ENCODE results near the gene PLEKHO1.
"Not testable (repeated sequence)": the region's sequence is repeated elsewhere in the genome, so short reads cannot be mapped to it uniquely, and the experiment has no call there.

PLEKHO1 gene, protein sequence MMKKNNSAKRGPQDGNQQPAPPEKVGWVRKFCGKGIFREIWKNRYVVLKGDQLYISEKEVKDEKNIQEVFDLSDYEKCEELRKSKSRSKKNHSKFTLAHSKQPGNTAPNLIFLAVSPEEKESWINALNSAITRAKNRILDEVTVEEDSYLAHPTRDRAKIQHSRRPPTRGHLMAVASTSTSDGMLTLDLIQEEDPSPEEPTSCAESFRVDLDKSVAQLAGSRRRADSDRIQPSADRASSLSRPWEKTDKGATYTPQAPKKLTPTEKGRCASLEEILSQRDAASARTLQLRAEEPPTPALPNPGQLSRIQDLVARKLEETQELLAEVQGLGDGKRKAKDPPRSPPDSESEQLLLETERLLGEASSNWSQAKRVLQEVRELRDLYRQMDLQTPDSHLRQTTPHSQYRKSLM

DNA sequence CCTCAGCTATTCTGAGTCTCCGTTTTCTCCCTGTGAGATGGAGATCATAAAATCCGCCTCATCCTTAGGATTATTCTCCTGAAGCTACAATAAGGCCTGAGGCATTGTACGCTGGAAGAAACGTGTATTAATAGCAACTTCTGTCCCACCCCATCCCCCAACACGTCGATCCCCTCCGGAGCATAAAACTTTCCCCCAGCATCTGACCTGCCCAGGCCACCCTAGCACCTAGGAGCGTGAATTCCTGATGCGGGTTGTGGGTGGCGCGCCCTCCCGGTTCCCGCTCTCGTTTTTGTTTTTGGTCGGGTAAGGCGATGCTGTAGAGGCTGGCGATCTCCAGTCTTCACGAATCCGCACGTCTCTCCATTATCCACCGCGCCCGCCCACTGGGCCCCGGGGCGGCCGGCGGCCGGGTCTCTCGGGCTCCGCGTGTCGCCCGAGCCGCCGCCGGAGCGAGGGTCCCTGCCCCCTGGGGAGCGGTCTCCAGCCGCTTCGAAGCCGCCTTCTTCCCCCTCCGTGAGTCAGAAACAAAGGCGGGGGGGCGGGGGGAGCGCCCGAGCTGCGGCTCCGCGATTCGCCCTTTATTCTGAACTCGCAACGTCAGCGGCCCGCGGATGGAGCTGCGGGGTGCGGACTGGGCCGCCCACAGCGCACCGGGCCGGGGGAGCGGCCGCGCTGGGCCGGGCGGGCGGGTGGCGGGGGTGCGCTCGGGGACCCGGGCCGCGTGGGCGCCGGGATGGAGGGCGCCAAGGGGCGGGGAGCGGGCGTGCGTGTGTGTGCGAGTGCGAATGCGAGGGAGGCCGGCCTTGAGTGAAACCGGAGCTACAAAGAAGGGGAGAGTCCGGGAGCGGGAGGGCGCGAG lies at the start of gene PLEKHO1:
PLEKHO1 (plus strand) TSS at position 646 of the 862 bp plus-strand sequence. CDS start 342 bp downstream, outside the sequence.
- DNase-seq (ENCODE audit: low read depth in 2 of 3, low spot score in 1 of 3), result peak; percentile 38 to 70 (median 63)

DNA sequence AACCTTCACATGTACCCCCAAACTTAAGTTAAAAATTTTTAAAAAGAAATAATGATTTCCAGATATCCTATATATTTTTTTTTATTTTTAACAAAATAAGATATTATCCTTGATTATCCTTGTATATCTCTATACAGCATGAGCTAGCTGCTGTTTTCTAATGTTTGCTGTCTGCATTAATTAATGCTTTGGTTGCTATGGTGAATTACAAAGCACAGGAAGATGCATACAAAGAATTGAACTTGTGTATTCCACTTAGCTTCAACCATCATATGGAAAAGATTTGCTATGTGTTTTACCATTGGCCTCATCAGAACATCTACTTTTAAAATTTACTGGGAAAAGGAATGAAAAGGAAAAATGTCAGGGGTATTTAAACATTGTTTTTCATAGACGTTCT lies 46.7 kb upstream of the PLEKHO1 start:
- no peak for DNase-seq (ENCODE audit: low read depth in 2 of 3, low spot score in 1 of 3)

DNA sequence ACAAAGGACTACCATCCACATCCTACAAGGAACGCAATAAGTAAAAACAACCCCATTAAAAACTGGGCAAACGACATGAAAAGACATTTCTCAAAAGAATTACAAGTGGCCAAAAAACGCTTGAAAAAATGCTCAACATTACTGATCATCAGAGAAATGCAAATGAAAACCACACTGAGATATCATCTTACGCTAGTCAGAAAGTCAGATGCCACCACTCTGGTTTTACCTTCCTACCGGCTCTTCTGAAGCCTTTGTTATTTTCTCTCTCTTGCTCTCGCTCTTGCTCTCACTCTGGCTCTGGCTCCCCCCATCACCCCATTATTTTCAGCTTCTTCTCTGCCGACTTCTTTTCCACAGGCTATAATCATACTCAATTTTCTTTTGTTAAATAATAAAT lies 43.4 kb upstream of the PLEKHO1 start:
- DNase-seq (ENCODE audit: low read depth in 2 of 3, low spot score in 1 of 3), result no peak

DNA sequence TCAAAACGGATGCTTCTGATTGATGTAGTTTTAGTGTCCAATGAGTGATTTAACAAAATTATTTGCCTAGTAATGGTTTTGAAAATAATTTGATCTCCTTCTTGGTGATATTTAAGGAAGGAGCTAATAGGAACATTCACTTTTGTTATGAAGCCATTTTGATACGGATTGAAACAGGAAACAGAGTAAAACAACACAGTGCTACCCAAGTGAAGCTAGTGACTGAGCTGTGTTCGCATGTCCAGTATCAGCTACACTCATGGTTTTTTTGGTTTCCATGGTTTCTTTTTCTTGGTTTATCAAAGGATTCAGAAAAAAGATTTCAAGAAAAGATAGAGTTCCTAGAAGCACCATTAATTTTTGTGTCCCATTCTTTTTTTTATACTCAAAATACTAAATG lies 40.1 kb upstream of the PLEKHO1 start:
- DNase-seq (ENCODE audit: low read depth in 2 of 3, low spot score in 1 of 3), result no peak

DNA sequence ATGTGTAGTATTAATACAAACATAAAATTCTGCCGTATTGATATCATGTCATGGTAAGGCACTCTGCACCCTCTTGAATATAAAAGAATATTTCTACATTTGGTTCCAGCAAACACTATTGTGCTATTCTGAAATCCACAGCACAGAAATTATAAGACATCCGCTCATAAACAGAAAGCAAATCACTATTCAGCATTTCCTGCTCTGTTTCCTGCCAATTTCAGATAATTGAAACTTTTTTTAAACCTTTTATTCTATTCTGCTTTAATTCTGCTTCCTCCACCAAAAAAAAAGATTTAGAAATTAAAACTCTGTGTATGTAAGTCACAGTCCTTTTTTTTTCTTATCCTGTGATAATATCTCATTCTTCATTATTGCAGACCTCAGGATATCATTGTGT lies 39.6 kb upstream of the PLEKHO1 start:
- no peak for DNase-seq (ENCODE audit: low read depth in 2 of 3, low spot score in 1 of 3)

DNA sequence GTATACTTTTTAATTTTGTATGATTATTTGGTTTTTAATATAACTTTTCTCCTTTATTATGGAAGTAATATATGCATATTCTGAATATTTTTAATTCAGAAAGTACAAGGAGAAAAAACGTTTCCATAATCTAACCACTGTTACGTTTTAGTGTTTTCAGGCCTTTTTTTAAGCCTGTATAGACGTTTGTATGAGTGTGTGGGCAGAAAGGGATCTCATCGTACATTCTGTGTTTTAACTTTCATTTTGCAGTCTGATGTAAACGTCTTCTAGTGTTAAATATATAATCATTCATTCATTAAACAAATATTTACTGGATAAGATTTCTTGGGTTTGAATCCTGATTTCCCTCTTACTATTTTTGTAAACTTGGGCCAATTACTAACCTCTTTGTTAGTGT lies 38.0 kb upstream of the PLEKHO1 start:
- no peak for DNase-seq (ENCODE audit: low read depth in 2 of 3, low spot score in 1 of 3)

DNA sequence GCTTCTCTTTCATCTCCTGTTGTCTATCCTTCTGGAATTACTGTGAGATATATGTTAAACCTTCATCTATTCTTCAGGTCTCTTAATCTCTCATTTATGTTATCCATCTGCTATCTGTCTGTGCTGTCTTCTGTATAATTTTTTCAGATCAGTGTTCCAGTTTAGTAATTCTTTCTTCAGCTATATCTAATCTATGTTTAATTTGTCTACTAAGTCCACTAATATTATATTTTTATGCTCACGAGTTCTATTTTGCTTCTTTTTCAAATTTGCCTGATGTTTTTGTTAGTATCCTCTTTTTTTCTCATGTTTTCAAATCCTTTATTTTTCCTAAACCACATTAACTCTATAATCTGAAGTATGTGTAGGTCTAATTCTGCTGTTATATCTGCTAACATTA lies 34.6 kb upstream of the PLEKHO1 start:
- no peak for DNase-seq (ENCODE audit: low read depth in 2 of 3, low spot score in 1 of 3)

DNA sequence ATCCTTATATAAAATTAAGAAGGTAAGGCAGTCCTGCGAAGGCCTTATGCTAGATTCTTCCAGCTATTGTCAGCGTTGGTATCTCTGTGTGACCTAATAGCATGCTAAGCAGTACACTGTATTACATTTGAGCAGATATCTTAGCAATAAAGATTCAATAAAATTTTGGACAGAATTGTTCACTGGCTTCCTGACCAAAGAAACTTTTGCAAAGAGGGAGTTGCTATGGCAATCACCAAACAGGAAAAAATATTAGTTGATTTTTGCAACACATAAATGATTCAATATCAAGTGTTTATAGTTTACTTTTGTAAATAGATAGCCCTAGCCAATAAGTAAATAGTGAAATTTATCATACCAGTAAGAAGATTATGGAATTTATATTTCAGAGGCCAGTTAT lies 31.0 kb upstream of the PLEKHO1 start:
- no peak for DNase-seq (ENCODE audit: low read depth in 2 of 3, low spot score in 1 of 3)

DNA sequence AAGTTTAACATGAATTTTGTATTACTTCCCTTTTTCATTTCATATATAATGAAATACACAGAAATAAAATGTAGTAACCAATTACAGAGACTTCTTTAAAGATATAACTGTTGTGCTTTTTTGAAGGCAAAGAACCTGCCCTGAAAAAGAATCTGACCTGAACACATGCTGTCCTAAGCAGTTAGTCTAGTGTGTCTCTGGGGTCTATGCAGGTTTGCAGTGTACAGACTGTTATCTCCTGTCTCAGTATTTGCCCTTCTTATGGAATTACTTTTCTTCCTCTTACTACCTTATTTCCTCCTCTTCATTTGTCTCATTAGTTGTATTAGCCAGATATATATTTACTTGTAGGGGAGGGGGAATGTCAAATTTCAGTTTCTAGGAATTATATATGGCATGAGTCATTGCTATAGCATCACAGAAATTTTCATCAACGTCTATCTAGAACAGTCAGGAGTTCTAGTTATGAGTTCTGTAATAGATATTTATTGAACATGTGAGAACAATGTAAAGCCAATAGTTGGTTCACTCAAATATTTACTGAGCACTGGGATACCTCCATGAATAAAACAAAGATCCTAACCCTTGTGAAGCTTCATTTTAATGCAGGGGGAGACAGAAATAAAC lies 28.4 kb upstream of the PLEKHO1 start:
- no peak for DNase-seq (ENCODE audit: low read depth in 2 of 3, low spot score in 1 of 3)

DNA sequence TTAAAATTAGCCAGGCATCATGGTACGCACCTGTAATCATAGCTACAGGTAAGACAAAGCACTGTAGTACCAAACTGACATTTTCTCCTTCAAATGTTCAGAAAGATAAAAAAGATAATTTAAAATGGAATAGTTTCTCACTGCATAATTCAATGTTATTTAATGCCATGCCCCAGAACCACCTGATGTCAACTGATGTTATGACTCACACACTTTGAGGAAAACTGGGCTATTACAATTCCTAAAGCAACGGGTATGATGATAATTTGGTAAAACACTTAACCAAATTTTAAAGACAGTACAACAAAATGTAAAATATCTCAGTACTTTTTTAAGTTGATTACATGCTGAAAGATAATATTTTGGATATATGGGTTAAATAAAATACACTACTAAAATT lies 22.9 kb upstream of the PLEKHO1 start:
- no peak for DNase-seq (ENCODE audit: low read depth in 2 of 3, low spot score in 1 of 3)

DNA sequence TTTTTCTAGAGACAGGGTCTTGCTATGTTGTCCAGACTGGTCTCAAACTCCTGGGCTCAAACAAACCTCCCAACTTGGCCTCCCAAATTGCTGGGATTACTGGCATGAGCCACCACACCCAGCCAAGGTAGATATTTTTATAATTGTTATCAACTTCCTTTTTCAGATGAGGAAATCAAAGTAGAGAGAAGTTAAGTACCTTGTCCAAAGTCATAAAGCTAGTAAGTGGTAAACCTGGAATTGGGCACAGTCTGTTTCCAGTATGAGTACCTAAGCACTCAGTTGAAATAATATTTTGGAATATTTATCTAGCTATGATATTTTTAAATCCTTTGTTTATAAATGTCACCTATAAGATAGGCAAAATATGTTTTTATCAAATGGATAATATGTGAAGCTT lies 22.3 kb upstream of the PLEKHO1 start:
- no peak for DNase-seq (ENCODE audit: low read depth in 2 of 3, low spot score in 1 of 3)

DNA sequence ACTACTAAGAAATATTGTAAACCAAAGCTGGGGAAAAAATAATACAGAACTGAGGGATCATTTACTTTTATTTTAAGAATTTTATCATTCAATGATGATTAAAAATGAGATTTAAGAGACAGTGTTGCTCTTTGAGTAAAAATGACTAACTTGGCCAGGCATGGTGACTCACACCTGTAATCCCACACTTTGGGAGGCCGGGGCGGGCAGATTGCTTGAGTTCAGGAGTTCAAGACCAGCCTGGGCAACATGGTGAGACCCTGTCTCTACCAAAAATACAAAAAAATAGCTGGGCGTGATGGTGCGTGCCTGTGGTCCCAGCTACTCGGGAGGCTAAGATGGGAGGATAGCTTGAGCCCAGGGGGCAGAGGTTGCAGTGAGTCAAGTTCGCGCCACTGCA lies 21.8 kb upstream of the PLEKHO1 start:
- DNase-seq (ENCODE audit: low read depth in 2 of 3, low spot score in 1 of 3), result peak; percentile 34 to 42 (median 38)

DNA sequence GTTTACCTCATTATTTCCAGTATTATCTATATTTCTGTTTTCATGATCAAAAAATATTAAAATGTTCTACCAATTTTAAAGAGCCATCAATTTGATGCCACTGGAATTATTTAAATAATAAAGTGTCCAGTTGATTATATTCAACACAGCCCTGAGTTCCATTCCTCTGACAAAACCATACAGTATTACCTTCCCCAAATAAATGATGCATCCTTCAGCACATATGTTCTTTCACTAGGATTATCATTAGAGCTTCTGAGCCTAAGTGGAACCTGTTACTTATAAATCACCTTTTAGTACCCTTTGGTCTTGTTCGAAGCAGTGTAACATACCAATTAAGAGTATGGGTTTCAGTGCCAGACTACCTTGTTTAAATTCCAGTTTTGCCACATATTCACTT lies 17.3 kb upstream of the PLEKHO1 start:
- no peak for DNase-seq (ENCODE audit: low read depth in 2 of 3, low spot score in 1 of 3)

DNA sequence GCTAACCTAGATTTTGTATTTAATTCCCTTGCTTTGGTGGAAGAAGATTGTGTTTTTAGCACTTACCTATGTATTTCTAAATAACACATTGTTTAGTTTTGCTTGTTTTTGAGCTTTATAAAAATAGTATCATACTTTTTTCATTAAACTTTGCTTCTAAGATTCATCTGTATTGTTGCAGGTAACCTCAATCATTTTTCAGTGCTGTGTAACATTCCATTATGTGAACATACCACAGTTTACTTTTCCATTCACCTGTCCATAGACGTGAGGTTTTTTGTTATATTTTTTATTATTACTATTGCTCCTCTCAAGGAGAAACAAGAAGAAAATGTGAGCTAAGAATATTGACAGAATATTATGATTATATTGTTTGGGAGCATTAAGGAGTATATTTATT lies 15.2 kb upstream of the PLEKHO1 start:
- DNase-seq (ENCODE audit: low read depth in 2 of 3, low spot score in 1 of 3), result no peak

DNA sequence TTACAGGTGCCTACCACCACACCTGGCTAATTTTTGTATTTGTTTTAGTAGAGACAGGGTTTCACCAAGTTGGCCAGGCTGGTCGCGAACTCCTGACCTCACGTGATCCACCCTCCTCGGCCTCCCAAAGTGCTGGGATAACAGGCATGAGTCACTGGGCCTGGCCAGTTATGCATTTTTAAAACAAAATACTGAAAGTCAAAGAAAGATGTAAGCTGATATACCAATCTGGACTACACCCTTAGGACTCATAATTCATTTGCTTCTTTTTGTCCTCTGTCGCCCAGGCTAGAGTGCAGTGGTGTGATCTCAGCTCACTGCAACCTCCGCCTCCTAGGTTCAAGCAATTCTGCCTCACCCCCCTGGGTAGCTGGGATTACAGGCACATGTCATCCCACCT lies 14.3 kb upstream of the PLEKHO1 start:
- DNase-seq (ENCODE audit: low read depth in 2 of 3, low spot score in 1 of 3), result not testable (repeated sequence)

DNA sequence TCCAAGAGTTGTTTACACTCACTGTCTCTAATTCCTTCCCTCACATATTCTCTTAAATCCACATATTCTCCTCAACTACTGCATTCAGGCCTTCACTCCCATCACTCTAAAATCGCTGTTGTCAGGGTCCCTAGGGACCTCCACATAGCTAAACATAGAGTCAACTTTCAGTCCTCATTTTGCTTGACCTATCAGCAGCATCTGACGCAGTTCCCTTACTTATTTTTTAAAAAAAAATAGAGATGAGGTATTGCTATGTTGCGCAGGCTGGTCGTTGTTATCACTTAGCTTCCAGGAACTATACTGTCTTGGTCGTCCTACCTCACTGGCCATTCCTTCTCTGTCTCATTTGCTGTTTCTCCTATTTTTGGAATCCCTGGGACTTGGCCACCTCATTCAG lies 11.7 kb upstream of the PLEKHO1 start:
- DNase-seq (ENCODE audit: low read depth in 2 of 3, low spot score in 1 of 3), result no peak

DNA sequence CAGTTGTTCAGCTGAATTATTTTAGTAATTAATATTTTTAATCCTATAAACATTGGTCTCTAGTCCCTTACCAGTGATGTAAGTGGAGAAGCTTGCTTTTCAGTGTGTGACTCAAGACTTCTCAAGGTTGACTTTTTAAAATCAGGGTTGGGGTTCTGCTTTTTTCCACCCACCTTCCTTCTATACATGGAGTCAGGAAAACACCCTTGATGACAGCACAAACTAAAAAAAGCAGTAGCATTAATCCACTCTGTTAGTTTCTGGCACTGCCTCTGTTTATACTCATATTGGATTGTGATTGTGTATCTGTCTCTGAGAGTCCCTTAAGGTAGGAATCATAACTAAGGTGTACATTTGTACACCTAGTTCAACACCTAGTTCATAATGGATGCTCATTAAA lies 8.3 kb upstream of the PLEKHO1 start:
- no peak for DNase-seq (ENCODE audit: low read depth in 2 of 3, low spot score in 1 of 3)

DNA sequence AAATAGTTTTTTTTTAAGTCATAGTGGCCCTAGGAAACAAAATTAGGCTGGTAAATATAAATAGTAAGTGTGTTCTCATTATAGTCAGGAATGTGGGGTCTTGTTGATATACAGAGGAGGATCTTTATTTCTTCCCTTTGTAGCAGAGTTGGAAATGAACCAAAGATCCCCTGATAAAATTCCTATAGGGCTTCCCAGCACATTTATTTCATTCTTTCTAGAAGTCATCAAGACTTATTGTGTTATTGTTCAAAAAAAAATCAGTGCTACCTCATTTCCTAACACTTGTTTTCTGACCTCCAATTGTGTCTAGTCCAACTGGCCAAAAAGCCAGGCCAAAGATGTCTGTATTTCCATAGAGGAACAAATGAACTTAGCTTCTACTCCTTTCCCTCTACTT lies 7.6 kb upstream of the PLEKHO1 start:
- DNase-seq (ENCODE audit: low read depth in 2 of 3, low spot score in 1 of 3), result no peak

DNA sequence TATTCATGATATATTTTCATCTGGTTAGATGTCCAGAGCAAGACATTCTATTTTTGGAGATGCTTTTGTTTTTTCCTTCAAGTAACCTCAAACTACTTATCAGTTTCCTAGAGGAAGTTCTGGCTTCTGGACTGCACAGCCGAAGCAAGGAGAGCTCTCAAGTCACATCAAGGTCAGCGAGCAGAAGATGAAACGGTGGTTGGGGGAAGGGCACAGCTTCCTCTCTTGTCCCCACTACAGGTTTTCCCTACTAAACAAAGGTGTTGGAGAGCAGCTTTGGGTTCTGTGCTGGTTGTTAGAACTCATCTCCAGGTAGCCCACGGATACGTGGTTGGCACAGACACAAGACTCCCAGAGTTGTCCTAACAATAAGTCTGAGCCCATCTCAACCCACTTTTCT lies 5.1 kb upstream of the PLEKHO1 start:
- no peak for DNase-seq (ENCODE audit: low read depth in 2 of 3, low spot score in 1 of 3)

DNA sequence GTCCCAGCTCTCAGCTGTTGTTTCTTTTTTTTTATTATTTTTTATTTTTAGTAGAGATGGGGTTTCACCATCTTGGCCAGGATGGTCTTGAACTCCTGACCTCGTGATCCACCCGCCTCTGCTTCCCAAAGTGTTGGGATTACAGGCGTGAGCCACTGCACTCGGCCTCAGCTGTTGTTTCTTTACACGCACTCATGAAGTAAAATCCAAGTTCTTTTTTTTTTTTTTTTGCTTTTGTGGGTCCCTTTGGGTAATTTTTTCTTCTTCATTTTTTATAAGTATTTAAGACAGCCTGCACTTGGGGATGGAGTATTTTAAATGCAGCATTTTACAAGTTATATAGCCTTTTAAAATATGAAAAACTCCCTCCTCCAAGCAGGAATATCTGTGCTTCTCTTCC lies 3.7 kb upstream of the PLEKHO1 start:
- not testable (repeated sequence) for DNase-seq (ENCODE audit: low read depth in 2 of 3, low spot score in 1 of 3)

DNA sequence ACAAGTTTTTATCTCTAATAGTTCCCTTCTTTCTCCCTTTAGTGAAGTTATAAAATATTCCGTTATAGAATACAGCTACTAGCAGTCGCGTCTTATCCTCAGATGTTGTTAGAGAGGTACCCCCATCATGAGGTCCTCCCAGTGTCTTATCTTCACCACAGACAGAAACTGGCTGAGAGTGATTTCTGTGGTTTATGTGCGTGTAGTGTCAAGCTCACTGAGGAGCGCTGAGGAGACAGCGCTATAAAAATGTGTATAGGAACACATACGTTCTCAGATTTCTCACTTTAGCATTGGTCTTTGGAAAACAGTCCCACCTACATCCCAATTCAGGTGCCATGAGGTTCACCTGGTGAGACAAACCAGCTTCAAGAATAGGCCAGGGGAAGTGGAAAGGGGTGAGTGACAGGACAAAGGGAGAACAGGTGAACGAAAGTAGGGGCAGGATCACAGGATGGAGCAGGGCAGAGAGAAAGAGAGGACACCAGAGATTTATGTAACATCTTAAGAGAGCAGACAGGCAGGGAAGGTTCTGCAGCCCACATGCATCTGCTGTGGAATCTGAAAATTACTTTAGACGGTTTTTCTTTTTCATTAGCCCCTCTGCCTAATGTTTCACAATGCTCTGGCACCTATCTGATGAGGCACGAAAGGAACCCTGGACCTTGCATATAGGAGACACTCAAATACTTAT lies 2.7 kb upstream of the PLEKHO1 start:
- no peak for DNase-seq (ENCODE audit: low read depth in 2 of 3, low spot score in 1 of 3)
